ENCODE measurements around the gene C16orf87.

C16orf87 gene

GRCh38 chr16:46747777-46748651 is 83.0 kb downstream of the C16orf87 start, which contains the start of gene MYLK3:
Gene MYLK3 (minus strand): TSS chr16:46748344. CDS start chr16:46748193, 151 bp downstream.
- Histone ChIP-seq H3K27ac (ENCODE audit: low read length) (no peak within 1 kb of the TSS), H3K36me3 (ENCODE audit: control insufficient read depth in 1 of 2, insufficient read depth in 2 of 2, low read length in 2 of 2) (no peaks in the 10 kb centered on the region), H3K4me3 (ENCODE audit: low read depth in 1 of 2, low read length in 2 of 2) (no peak within 1 kb of the TSS), H3K4me1 (ENCODE audit: control insufficient read depth in 1 of 2, insufficient read depth in 2 of 2, low read length in 2 of 2) (no peaks in the 10 kb centered on the region), H3K9me3 (ENCODE audit: control insufficient read depth in 1 of 2, low read length in 2 of 2) (no peaks in the 10 kb centered on the region), H3K27me3 (ENCODE audit: low read depth, low read length) (no peaks in the 10 kb centered on the region)

- no peaks in the 10 kb centered on the region for H3K36me3 ChIP-seq (ENCODE audit: control insufficient read depth in 1 of 2, insufficient read depth in 2 of 2, low read length in 2 of 2)
- H3K27ac ChIP-seq (ENCODE audit: low read length) = no peak overlapping the region
- no peaks in the 10 kb centered on the region for H3K4me1 ChIP-seq (ENCODE audit: control insufficient read depth in 1 of 2, insufficient read depth in 2 of 2, low read length in 2 of 2)
- H3K9me3 ChIP-seq (ENCODE audit: control insufficient read depth in 1 of 2, low read length in 2 of 2) = no peaks in the 10 kb centered on the region
- H3K27me3 ChIP-seq (ENCODE audit: low read depth, low read length) = no peaks in the 10 kb centered on the region
- H3K4me3 ChIP-seq (ENCODE audit: low read depth in 1 of 2, low read length in 2 of 2) = no peak overlapping the region
Observed at GRCh38 chr16:46746821-46747776, 83.9 kb downstream of the C16orf87 start.

All from muscle layer of duodenum (tissue), 2 donors.